K562 (cell line): ENCODE data around the gene GPR157. TPM values are rescaled to one million over a fixed set of nuclear protein-coding genes. Genes with fewer than 3 reads are reported as not detected.

ENCODE experiments used
- ATAC-seq: fragments of 200-7000 bp; cut with Tn5 transposase; 3 replicates; pipeline ENCODE4 v1.9.1; 2020; ENCODE audit warnings: moderate library complexity
- BruUV-seq: library from RNA; stranded (reverse); fragments of 400-500 nt; replicated peaks from 2 replicates; lab custom pipeline; 2021; lab: Mats Ljungman, UMichigan
- CTCF ChIA-PET: fragments of 300-600 bp; formaldehyde crosslinking; extraction: SDS; loops from one replicate; lab custom pipeline; 2021; ENCODE audit warnings: low intra/inter-chr PET ratio; lab: Yijun Ruan, JAX
- POLR2A ChIA-PET: fragments of 300-600, 350-650 bp; sonication (Branson Sonifier 250); formaldehyde crosslinking; extraction: SDS; loops from one replicate; lab custom pipeline; 2021; ENCODE audit warnings: antibody characterized with exemption, inconsistent platforms; lab: Yijun Ruan, JAX
- DNase-seq, 4 experiments: peaks; one replicate each; pipeline versions ENCODE4 v3.0.0 to v3.0.0-alpha.2; 2011 to 2018; ENCODE audit warnings: low spot score in 3 of 4, mixed read lengths in 3 of 4; ENCODE audit errors: extremely low read depth in 1 of 4
- FAIRE-seq: peaks from 2 replicates; lab custom pipeline; 2011; peaks lifted over from hg19 to GRCh38; lab: Jason Lieb, UNC
- H2AFZ ChIP-seq: 2 replicates; pipeline ENCODE4 v1.6.0; 2011; ENCODE audit warnings: low read depth, low read length, control low read depth, inconsistent platforms
- H3K27ac ChIP-seq: fragments of 200-600 bp; 3 replicates; pipeline ENCODE4 v1.8.0; 2011; ENCODE audit warnings: low read depth, mild to moderate bottlenecking, control low read depth, inconsistent platforms, low read length, moderate library complexity, mixed read lengths; ENCODE audit errors: extremely low read depth
- H3K27me3 ChIP-seq, 2 experiments: fragments of 300-600 bp in 1 of 2; 2 replicates in 1 of 2; 3 replicates in 1 of 2; pipeline versions ENCODE4 v1.6.0 to v1.8.0; 2011; ENCODE audit warnings: inconsistent platforms in 2 of 2, low read length in 2 of 2, mild to moderate bottlenecking in 1 of 2, mixed read lengths in 1 of 2, moderate library complexity in 1 of 2; ENCODE audit not compliant: control insufficient read depth in 2 of 2, insufficient read depth in 2 of 2
- H3K36me3 ChIP-seq: fragments of 300-600 bp; 3 replicates; pipeline ENCODE4 v1.8.0; 2011; ENCODE audit warnings: mild to moderate bottlenecking, low read length, inconsistent platforms; ENCODE audit not compliant: control insufficient read depth, insufficient read depth
- H3K4me1 ChIP-seq, 2 experiments: fragments of 200-600 bp in 1 of 2; replicated peaks in 1 of 2; 2 replicates in 1 of 2; 3 replicates in 1 of 2; pipeline versions ENCODE4 v1.5.1 to v1.8.0; 2011; ENCODE audit warnings: inconsistent platforms in 2 of 2, low read length in 2 of 2, mild to moderate bottlenecking in 1 of 2, mixed read lengths in 1 of 2, moderate library complexity in 1 of 2; ENCODE audit not compliant: control insufficient read depth in 2 of 2, insufficient read depth in 2 of 2
- H3K4me2 ChIP-seq: 2 replicates; pipeline ENCODE4 v1.6.1; 2011; ENCODE audit warnings: low read length, control low read depth, inconsistent platforms, mixed read lengths; ENCODE audit not compliant: insufficient read depth
- H3K4me3 ChIP-seq: fragments of 200-600 bp; sonication (generic), shearing (Covaris generic); 2 replicates; pipeline ENCODE4 v1.5.1; 2016; ENCODE audit warnings: control low read depth, inconsistent platforms
- H3K79me2 ChIP-seq: fragments of 200-600 bp; 3 replicates; pipeline ENCODE4 v1.8.0; 2011; ENCODE audit warnings: low read length, inconsistent platforms; ENCODE audit not compliant: control insufficient read depth, insufficient read depth
- H3K9ac ChIP-seq, 2 experiments: 2 replicates each; pipeline versions ENCODE4 v1.6.0 to v1.6.1; 2011; ENCODE audit warnings: low read depth in 2 of 2, low read length in 2 of 2, control low read depth in 1 of 2, inconsistent platforms in 1 of 2, mild to moderate bottlenecking in 1 of 2, mixed read lengths in 1 of 2; ENCODE audit not compliant: insufficient read depth in 1 of 2
- H3K9me1 ChIP-seq: one replicate; pipeline ENCODE4 v1.6.0; 2011; ENCODE audit warnings: inconsistent platforms, mild to moderate bottlenecking, low read length, moderate library complexity; ENCODE audit not compliant: control insufficient read depth, insufficient read depth
- H3K9me3 ChIP-seq: replicated peaks from 2 replicates; pipeline ENCODE4 v1.5.1; 2011; ENCODE audit warnings: low read depth, low read length, inconsistent platforms; ENCODE audit not compliant: control insufficient read depth, insufficient read depth
- H4K20me1 ChIP-seq: replicated peaks from 2 replicates; pipeline ENCODE4 v1.6.1; 2011; ENCODE audit warnings: low read length, inconsistent platforms, mixed read lengths; ENCODE audit not compliant: control insufficient read depth, insufficient read depth
- ATF1 ChIP-seq, 2 experiments: fragments of 450-650 bp in 1 of 2; IDR thresholded peaks; 2 replicates each; pipeline ENCODE4 v1.6.1; 2016; ENCODE audit warnings: missing compliant biosample characterization in 1 of 2, missing genetic modification characterization in 1 of 2
- NR3C1 ChIP-seq: sonication (generic); formaldehyde crosslinking; IDR thresholded peaks from 2 replicates; pipeline ENCODE4 v1.8.1; 2022; ENCODE audit warnings: missing genetic modification reagents
- NRF1 ChIP-seq, 2 experiments: fragments of 450-650 bp; IDR thresholded peaks in 1 of 2; conservative IDR thresholded peaks in 1 of 2; 2 replicates each; pipeline ENCODE4 v1.6.1; 2014; ENCODE audit warnings: mild to moderate bottlenecking in 2 of 2
- PHF20 ChIP-seq: fragments of 450-650 bp; IDR thresholded peaks from 2 replicates; pipeline ENCODE4 v1.6.1; 2018; ENCODE audit not compliant: partially characterized antibody
- RBFOX2 ChIP-seq: fragments of 200-400 bp; formaldehyde crosslinking; IDR thresholded peaks from 2 replicates; pipeline ENCODE4 v1.6.1; 2017; ENCODE audit warnings: low read depth, mild to moderate bottlenecking, low read length, moderate library complexity
- SMAD4 ChIP-seq: fragments of 250-450 bp; sonication (Bioruptor Pico); conservative IDR thresholded peaks from 2 replicates; pipeline ENCODE4 v1.8.0; 2021; ENCODE audit warnings: inconsistent platforms, mild to moderate bottlenecking, moderate library complexity
- ZBTB49 ChIP-seq: sonication (generic); formaldehyde crosslinking; IDR thresholded peaks from 2 replicates; pipeline ENCODE4 v1.8.0; 2022; ENCODE audit warnings: missing genetic modification reagents, mild to moderate bottlenecking, borderline replicate concordance
- ZNF165 ChIP-seq: fragments of 250-450 bp; sonication (Bioruptor Pico); IDR thresholded peaks from 2 replicates; pipeline ENCODE4 v1.4.0; 2020; ENCODE audit warnings: borderline replicate concordance
- ZNF551 ChIP-seq: fragments of 250-450 bp; sonication (Bioruptor Pico); IDR thresholded peaks from 2 replicates; pipeline ENCODE4 v1.5.0; 2021; ENCODE audit warnings: mild to moderate bottlenecking, moderate library complexity
- ZNF76 ChIP-seq: fragments of 250-450 bp; sonication (Bioruptor Pico); IDR thresholded peaks from 2 replicates; pipeline ENCODE4 v1.4.0; 2020; ENCODE audit warnings: mild to moderate bottlenecking, moderate library complexity, borderline replicate concordance
- WGBS: fragments of 100-300 bp; shearing (Covaris generic); methylation state at CpG from one replicate; pipeline ENCODE4 v1.1.6; 2016; ENCODE audit warnings: low coverage, mixed read lengths; ENCODE audit not compliant: insufficient coverage; ENCODE audit errors: missing lambda C conversion rate; 5-methylcytosine and 5-hydroxymethylcytosine counted together
- in situ Hi-C: fragments of 300-500 bp; cut with MboI; formaldehyde crosslinking; loops from 4 replicates; pipeline ENCODE4 v1.15.0; 2018; ENCODE audit warnings: inconsistent platforms, mixed read lengths
- intact Hi-C: fragments of 100-400 bp; cut with micrococcal nuclease; formaldehyde crosslinking; loops from 2 replicates; pipeline ENCODE4 v1.14.2; 2022
- polyA plus RNA-seq, 8 experiments: library from polyadenylated mRNA; depleted of rRNA in 4 of 8; stranded (reverse) in 5 of 8; unstranded in 3 of 8; fragments of >200 nt; fragmentation: Nextera tagmentation in 2 of 8; fragmentation: Illumina TruSeq in 1 of 8; extraction: Ambion mirVana in 2 of 8; extraction: Trizol in 1 of 8; gene quantifications; 2 replicates each; pipeline versions ENCODE4 v1.2.1 to v1.2.3, GENCODE V29; 2011 to 2014; ENCODE audit warnings: inconsistent platforms in 1 of 8, missing spikeins in 1 of 8
- total RNA-seq, 7 experiments: library from RNA; depleted of rRNA in 6 of 7; stranded (reverse); fragments of >200 nt in 6 of 7; fragmentation: Illumina TruSeq in 2 of 7; extraction: Trizol in 2 of 7; gene quantifications; 2 replicates each; pipeline versions ENCODE4 v1.2.1 to v1.2.3, GENCODE V29; 2011 to 2021; ENCODE audit warnings: low replicate concordance in 1 of 7
- TF ChIP-seq, protein P1 (sequence below): fragments of 450-650 bp; IDR thresholded peaks from 2 replicates; pipeline ENCODE4 v1.6.1; 2017; ENCODE audit warnings: antibody characterized with exemption, mild to moderate bottlenecking

The GPR157 gene
- total and polyA plus RNA-seq, 9 of the 15 experiments (the other 6 are each of a cell fraction or from before 2014, with no cell fraction given), result 0.01 to 0.18 (median 0.04) TPM; not detected in 4

DNA sequence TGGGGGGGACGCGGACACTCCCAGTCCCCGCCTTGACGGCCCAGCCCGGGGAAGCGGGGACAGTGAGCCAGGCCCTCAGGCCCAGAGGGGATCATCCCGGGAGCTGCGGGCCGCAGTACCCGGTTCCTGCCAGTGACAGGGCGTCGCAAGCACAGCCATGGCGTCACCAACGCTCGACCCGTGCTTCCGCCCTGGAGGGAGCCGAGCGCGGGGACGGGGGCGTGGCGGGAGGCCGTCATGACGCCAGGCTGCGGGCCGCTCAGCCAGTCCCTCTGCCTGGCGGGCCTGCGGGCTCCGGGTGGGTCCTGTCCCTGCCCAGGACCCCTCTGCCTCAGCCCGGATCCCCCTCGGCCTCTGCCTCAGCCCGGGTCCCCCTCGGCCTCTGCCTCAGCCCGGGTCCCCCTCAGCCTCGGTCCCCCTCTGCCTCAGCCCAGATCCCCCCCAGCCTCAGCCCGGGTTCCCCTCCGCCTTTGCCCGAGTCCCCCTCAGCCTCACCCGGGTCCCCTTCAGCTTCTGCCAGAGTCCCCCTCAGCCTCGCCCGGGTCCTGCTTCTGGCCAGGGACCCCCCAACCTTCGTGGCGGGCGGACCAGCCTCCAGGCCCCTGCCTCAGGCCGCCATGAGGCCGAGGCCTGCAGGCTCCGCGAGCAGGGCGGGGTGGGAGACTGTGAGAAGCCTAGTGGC, 57.2 kb downstream of the GPR157 start:
- WGBS, result 9% methylated on average over 33 of the region's 50 CpGs
- TF ChIP-seq ZNF165, result 0 out of 2 replicates have a peak, but pooled peaks have one; percentile 21
- TF ChIP-seq ZNF551 (CRISPR knock-in tag), result no peak
- peak; percentile 58 for TF ChIP-seq RBFOX2
- TF ChIP-seq NRF1 (conservative IDR thresholded peaks at IDR 0.05 in 1 of 2, IDR thresholded peaks at IDR 0.05 in 1 of 2), result no peak; a peak in 1 of 4 replicates
- TF ChIP-seq ZNF76 (CRISPR knock-in tag), result 0 out of 2 replicates have a peak, but pooled peaks have one; percentile 40
- TF ChIP-seq, protein P1, sequence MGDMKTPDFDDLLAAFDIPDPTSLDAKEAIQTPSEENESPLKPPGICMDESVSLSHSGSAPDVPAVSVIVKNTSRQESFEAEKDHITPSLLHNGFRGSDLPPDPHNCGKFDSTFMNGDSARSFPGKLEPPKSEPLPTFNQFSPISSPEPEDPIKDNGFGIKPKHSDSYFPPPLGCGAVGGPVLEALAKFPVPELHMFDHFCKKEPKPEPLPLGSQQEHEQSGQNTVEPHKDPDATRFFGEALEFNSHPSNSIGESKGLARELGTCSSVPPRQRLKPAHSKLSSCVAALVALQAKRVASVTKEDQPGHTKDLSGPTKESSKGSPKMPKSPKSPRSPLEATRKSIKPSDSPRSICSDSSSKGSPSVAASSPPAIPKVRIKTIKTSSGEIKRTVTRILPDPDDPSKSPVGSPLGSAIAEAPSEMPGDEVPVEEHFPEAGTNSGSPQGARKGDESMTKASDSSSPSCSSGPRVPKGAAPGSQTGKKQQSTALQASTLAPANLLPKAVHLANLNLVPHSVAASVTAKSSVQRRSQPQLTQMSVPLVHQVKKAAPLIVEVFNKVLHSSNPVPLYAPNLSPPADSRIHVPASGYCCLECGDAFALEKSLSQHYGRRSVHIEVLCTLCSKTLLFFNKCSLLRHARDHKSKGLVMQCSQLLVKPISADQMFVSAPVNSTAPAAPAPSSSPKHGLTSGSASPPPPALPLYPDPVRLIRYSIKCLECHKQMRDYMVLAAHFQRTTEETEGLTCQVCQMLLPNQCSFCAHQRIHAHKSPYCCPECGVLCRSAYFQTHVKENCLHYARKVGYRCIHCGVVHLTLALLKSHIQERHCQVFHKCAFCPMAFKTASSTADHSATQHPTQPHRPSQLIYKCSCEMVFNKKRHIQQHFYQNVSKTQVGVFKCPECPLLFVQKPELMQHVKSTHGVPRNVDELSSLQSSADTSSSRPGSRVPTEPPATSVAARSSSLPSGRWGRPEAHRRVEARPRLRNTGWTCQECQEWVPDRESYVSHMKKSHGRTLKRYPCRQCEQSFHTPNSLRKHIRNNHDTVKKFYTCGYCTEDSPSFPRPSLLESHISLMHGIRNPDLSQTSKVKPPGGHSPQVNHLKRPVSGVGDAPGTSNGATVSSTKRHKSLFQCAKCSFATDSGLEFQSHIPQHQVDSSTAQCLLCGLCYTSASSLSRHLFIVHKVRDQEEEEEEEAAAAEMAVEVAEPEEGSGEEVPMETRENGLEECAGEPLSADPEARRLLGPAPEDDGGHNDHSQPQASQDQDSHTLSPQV, result peak; percentile 58; the same call in 1 of the 2 replicates
- peak; percentile 36; the same call in 1 of the 2 replicates for TF ChIP-seq ATF1 (CRISPR knock-in tag; IDR thresholded peaks at IDR 0.05)
- TF ChIP-seq ATF1 (tag; IDR thresholded peaks at IDR 0.05), result peak; percentile 82
- peak; percentile 41 for TF ChIP-seq PHF20
- no peak for TF ChIP-seq NR3C1 (CRISPR knock-in tag)
- no peak for TF ChIP-seq ZBTB49 (CRISPR knock-in tag)
- TF ChIP-seq SMAD4 (CRISPR knock-in tag), result peak; percentile 48; the same call in 1 of the 2 replicates

More for the DNA sequence above, 57.2 kb downstream of the GPR157 start:
- ATAC-seq (peak; percentile 96), FAIRE-seq (no peak), DNase-seq (peak; percentile 62 to 72 (median 72))
- intact Hi-C loops (no loop called here), in situ Hi-C loops (no loop called here)
- Histone ChIP-seq H3K9me1 (no peaks in the 10 kb centered on the region), H3K4me1 (peaks cover 0 to 14% of the 10 kb centered on the region in 2 experiments; a peak in 4 of 5 replicates), H3K9me3 (no peaks in the 10 kb centered on the region), H3K4me3 (peak overlapping the region; percentile 22; the same call in 1 of the 2 replicates), H2AFZ (peak overlapping the region; percentile 80), H3K27ac (no peak overlapping the region), H3K36me3 (no peaks in the 10 kb centered on the region), H4K20me1 (no peaks in the 10 kb centered on the region), H3K9ac (peak overlapping the region; percentile 22 to 69; a peak in 3 of 4 replicates), H3K4me2 (peak overlapping the region; percentile 32), H3K27me3 (peaks cover 25 to 56% of the 10 kb centered on the region in 2 experiments; a peak in 4 of 5 replicates), H3K79me2 (no peaks in the 10 kb centered on the region)
- BruUV-seq, result no TSS peak
- ChIA-PET POLR2A (no interaction called here), CTCF (no interaction called here)
